HG03378 (cell line): Measurements from ENCODE around the gene PTRHD1.

Experiments
- ATAC-seq: cut with Tn5 transposase; IDR thresholded peaks from one replicate; pipeline ENCODE4 v1.9.1; 2021; ENCODE audit warnings: mild to moderate bottlenecking, moderate library complexity; ENCODE audit not compliant: unreplicated experiment

The PTRHD1 gene

GRCh38 chr2:24830786-24831185, 37.6 kb upstream of the PTRHD1 start:
- no peak for ATAC-seq

GRCh38 chr2:24830351-24830750, 37.2 kb upstream of the PTRHD1 start:
- no peak for ATAC-seq

DNA sequence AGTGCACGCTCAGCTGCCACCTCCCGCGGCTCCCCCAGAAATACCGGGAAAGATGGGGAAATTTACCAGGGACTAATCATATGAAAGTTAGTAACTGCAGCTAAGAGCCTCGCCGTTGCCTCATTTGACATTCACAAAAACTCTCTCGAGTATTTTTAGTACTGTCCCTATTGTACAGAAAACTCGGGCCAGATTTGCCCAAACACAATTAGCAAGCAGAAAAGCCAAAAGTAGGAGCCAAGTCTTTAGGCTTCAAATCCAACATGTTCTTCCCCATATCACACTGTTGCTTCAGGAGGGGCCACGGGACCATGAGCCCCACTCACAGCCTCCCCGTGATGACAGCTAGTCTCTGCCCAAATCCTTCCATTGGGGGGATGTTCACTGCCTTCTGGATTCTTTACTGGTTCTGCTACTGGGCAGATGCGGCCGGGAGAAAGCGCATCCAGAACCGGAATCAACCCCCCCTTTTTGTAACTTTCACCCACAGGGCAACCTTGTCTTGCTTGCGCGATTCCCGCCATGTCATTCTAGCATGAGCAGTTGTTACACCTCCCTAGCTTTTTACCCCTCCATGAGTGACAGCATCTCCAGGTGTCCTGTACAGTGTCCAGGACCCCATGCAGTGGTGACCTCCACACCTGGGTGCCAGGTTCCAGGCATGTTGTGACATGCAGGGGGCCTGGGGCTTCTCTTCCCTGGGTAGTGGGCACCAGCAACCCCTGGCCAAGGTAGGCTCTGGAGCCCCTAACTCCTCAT, 35.2 kb upstream of the PTRHD1 start:
- no peak for ATAC-seq

- ATAC-seq = peak; percentile 73
Observed at GRCh38 chr2:24827321-24828237, 34.4 kb upstream of the PTRHD1 start.

- no peak for ATAC-seq
Observed at GRCh38 chr2:24826773-24827145, 33.6 kb upstream of the PTRHD1 start.

GRCh38 chr2:24825883-24826772, 32.9 kb upstream of the PTRHD1 start:
- ATAC-seq = no peak

DNA sequence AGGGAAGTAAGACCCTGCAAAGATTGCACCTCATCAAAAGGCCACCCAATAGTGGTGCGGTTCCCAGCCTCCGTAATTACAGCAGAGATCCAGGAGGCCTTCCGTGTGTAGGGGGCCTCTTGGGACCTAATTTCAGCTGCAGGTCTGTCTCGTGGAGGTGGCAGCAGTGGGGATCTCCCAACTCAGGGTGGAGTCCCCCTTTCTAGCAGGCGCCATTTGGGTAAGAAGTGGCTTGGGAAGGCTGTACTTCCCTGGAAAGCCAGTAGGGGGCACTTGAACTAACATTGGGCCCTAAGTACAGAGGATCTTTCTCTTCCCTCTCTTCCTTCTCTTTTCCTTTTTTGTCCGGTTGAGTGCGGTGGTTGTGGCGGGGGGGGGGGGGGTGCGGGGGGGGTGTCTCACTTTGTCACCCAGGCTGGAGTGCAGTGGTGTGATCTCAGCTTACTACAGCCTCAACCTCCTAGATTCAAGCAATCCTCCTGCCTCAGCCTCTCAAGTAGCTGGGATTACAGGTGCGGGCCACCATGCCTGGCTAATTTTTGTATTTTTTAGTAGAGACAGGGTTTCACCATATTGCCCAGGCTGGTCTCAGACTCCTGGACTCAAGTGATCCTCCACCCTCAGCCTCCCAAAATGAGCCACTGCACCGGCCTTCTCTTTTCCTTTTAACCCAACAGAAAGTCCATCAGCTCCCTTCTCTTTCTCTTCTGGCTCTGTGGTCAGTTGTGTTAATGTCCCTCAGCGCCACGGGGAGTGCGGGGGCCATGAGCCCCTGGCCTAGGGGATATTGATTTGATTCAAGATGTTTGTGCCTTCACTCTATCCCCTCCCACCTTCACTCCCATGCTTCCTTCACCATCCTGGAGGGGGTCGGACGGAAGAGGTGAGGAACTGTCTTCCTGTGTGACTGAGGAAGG, 32.0 kb upstream of the PTRHD1 start:
- ATAC-seq = no peak

DNA sequence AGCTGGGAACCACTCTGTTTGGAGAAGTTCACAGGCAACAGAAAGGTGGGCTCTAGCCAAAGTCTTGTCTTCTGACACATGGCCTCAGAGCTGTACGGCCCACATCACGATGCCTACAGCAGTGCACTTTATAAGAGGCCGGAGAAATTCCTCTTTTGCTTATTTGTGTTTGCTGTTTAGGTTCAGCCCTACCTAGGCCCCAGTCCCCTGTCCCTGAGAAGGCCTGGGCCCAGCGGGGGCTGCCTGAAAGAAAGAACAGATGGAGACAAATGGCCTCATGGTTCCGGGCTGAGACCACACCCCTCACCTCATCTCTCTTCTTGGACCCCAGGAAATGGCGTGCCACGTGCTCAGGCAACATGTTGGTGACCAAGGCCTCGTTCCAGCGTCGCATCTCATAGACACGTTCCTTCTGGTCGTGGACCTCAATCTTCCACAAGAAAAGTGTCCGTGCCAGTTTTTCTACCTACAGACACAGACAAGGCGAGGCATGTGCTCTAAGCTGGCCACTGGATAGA, 30.9 kb upstream of the PTRHD1 start:
- ATAC-seq = no peak

DNA sequence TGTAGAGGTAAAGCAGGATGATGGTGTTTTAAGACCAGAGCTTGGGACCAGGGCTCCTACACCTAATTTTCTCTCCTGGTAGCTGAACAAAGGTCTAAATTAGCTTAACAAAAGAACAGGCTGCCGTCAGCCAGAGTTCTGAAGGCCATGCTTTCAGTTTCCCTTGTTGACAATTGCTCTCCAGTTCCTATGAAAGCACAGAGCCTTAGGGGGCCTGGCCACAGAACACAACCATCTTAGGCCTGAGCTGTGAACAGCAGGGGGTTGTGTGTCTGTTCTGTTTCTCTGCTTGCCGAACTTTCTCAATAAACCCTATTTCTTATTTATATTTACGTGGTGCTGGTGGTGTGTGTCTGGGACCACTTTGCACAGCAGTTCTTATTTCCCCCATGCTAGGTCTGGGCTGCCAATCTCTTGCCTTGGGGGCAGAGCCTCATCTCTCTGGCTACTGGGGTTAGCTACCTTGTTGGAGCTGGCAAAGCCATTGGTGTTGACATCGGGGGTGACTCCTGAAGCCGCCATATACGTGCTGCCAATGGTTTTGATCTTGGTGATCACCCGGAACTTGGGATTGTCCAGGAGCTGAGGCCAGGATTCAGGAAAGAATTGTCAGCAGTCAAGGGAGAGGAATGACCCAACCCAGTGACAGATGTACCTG, 29.0 kb upstream of the PTRHD1 start:
- no peak for ATAC-seq

- ATAC-seq = no peak
Observed at GRCh38 chr2:24821433-24821891, 28.3 kb upstream of the PTRHD1 start.

DNA sequence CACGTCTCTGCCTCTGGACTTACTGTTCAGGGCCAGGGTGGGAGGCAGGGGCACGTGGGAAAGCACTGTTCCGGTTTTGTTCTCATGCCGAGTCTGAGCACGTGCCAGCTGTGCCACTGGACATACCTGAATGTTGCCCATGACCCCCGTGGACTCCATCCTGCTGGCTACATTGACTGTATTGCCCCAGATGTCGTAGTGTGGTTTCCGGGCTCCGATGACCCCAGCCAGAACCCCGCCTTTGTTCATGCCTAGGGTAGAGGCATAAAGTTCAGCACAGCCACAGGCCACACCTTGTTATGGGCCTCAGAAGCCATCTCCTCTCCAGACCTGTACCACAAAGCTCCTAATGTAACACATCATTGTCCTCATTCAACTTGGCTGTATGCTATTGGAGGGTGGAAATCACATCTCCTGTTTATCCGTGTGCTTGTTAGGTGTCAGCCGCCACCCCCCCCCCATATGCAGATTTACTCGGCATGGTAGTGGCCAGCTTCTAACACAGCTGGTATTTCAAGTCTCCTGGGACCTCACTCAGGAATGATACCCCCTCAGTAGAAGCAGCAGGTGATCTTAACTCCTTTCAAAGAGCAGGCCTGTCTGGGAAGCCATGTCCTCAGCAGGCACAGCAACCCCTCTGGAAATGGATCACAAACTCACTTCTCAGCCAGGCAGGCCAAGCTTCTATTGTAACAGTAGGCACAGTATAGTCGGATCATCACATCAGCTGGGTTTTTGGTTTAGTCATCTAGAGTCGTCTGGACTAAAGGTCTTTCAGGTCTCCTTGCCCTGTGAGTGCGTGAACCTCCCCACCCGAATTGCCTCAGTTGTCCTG, 27.6 kb upstream of the PTRHD1 start:
- no peak for ATAC-seq

GRCh38 chr2:24820175-24820513, 27.0 kb upstream of the PTRHD1 start:
- ATAC-seq = no peak

DNA sequence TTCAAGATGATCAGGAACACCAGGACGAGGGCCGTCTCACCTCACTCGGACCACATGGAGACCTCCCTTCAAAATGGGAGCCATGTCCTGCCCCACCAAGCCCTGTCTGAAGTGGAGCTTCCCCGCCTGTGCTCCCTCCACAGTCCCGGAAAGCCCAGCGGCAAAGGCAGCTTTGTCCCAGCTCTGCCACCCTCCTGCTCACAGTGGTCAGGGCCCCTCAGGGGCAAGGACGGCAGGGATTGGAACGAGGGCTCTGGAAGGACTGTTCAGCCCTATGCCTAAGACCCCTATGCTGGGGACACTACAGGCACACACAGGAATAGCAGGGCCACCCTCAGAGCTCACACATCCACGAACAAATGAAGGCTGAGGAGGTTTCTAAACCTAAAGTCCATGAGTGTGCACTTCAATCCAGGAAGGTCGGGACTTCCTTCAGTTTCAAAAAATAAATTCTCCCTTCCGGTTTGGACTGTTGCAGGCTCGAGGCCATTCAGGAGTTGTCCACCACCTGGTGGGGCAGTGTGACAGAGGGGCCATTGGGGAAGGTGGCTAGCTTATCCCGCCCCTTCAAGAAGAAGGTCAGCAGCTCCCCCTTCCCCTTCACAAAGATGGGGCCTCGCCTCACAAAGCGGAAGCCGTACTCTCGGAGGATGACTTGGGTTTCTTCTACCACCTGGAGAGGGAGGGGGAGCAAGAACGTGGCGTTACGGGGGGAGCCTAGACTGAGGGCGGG, 26.4 kb upstream of the PTRHD1 start:
- no peak for ATAC-seq

DNA sequence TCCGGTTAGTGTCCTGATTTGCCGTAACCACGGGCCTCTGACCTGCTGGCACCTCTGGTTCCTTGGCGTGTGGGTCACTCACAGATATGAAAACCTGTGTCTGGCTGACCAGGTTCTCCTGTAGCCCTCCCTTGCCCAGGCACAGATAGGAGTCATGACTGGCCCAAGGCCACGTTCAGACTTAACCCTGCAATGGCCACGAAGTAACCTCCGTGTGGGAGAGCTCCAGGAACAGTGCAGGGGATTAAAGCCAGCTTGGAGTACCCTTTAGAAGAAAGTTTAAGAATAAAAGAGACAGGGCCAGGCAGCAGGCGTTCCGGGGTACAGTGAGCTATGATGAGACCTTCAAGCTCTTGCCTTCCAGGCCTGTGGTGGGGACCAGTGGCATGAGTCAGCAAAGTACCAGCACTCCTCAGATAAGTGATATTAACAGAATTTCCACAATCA, 25.6 kb upstream of the PTRHD1 start:
- ATAC-seq = no peak

GRCh38 chr2:24816884-24817283, 23.7 kb upstream of the PTRHD1 start:
- ATAC-seq = no peak

GRCh38 chr2:24816404-24816803, 23.2 kb upstream of the PTRHD1 start:
- ATAC-seq = no peak

- ATAC-seq = no peak
Observed at GRCh38 chr2:24815171-24815570, 22.0 kb upstream of the PTRHD1 start.

DNA sequence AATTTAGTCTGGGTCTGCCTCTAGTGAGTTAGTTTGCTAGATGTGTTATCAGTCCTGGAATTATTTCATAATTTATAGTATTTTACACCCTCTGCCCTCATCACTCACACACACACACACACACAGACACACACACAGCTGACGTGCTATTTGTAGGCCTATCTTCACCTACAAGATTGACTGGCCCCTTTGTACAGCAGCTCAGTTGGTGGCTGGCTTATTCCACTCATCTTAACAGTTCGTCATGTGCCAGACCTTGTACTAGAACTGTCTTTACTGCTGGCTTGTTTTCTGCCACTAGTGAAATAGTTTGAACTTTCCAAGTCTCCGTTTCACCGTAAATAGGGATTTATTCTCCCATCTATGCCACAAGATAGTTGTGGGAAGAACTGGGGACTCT, 21.3 kb upstream of the PTRHD1 start:
- no peak for ATAC-seq
